Endothelial cell of umbilical vein (primary cell): ENCODE data around the gene PLXDC1. TPM values are rescaled to one million over a fixed set of nuclear protein-coding genes. Genes with fewer than 3 reads are reported as not detected.

Experiments
- BruUV-seq: library from RNA; stranded (reverse); fragments of 400-500 nt; replicated peaks from 2 replicates; lab custom pipeline; 2021; lab: Mats Ljungman, UMichigan
- CTCF ChIA-PET: fragments of 300-600, 350-600 bp; sonication (Branson Sonifier 250); formaldehyde crosslinking; loops from one replicate; lab custom pipeline; 2021; ENCODE audit warnings: antibody characterized with exemption, inconsistent platforms; lab: Charles Lee
- POLR2A ChIA-PET: fragments of 300-600, 350-600 bp; sonication (Branson Sonifier 250); formaldehyde crosslinking; loops from one replicate; lab custom pipeline; 2021; ENCODE audit warnings: antibody characterized with exemption, inconsistent platforms; lab: Charles Lee
- DNase-seq: peaks from one replicate; pipeline ENCODE4 v3.0.0-alpha.2; 2011; ENCODE audit warnings: low read depth, low spot score
- FAIRE-seq: peaks from 2 replicates; lab custom pipeline; 2011; peaks lifted over from hg19 to GRCh38; lab: Jason Lieb, UNC
- H2AFZ ChIP-seq: 2 replicates; pipeline ENCODE4 v1.6.0; 2012; ENCODE audit warnings: low read depth, low read length, control low read depth, inconsistent platforms
- H3K27ac ChIP-seq: 2 replicates; pipeline ENCODE4 v1.5.1; 2011; ENCODE audit warnings: low read depth, mild to moderate bottlenecking, control low read depth, low read length, moderate library complexity; ENCODE audit not compliant: insufficient read depth
- H3K27me3 ChIP-seq, 2 experiments: 2 replicates each; pipeline versions ENCODE4 v1.6.0 to v1.6.1; 2011; ENCODE audit warnings: low read length in 2 of 2, mixed read lengths in 1 of 2; ENCODE audit not compliant: control insufficient read depth in 2 of 2, insufficient read depth in 2 of 2
- H3K36me3 ChIP-seq, 2 experiments: 2 replicates in 1 of 2; 3 replicates in 1 of 2; pipeline ENCODE4 v1.5.1; 2011; ENCODE audit warnings: low read length in 2 of 2, mild to moderate bottlenecking in 1 of 2, moderate library complexity in 1 of 2; ENCODE audit not compliant: control insufficient read depth in 2 of 2, insufficient read depth in 2 of 2; ENCODE audit errors: extremely low read depth in 1 of 2
- H3K4me1 ChIP-seq: 3 replicates; pipeline ENCODE4 v1.5.1; 2011; ENCODE audit warnings: mild to moderate bottlenecking, low read length; ENCODE audit not compliant: control insufficient read depth, insufficient read depth; ENCODE audit errors: extremely low read depth
- H3K4me2 ChIP-seq: 2 replicates; pipeline ENCODE4 v1.6.1; 2011; ENCODE audit warnings: low read length, control low read depth, mixed read lengths; ENCODE audit not compliant: insufficient read depth
- H3K4me3 ChIP-seq, 3 experiments: fragments of 200-600 bp in 1 of 3; sonication (generic), shearing (Covaris generic) in 1 of 3; replicated peaks in 1 of 3; 2 replicates each; pipeline ENCODE4 v1.5.1; 2011 to 2016; ENCODE audit warnings: control low read depth in 3 of 3, low read length in 3 of 3, mild to moderate bottlenecking in 2 of 3, inconsistent platforms in 1 of 3, low read depth in 1 of 3, moderate library complexity in 1 of 3; ENCODE audit not compliant: insufficient read depth in 1 of 3
- H3K79me2 ChIP-seq: 2 replicates; pipeline ENCODE4 v1.6.0; 2012; ENCODE audit warnings: low read length, inconsistent platforms; ENCODE audit not compliant: control insufficient read depth, insufficient read depth
- H3K9ac ChIP-seq: replicated peaks from 2 replicates; pipeline ENCODE3; 2011; ENCODE audit warnings: low read length, control low read depth; ENCODE audit not compliant: insufficient read depth; ENCODE audit errors: extremely low read depth
- H3K9me1 ChIP-seq: replicated peaks from 3 replicates; pipeline ENCODE4 v1.6.0; 2011; ENCODE audit warnings: mild to moderate bottlenecking, low read length; ENCODE audit not compliant: control insufficient read depth, insufficient read depth; ENCODE audit errors: extremely low read depth
- H3K9me3 ChIP-seq: replicated peaks from 2 replicates; pipeline ENCODE4 v1.5.1; 2012; ENCODE audit warnings: low read length, inconsistent platforms; ENCODE audit not compliant: control insufficient read depth, insufficient read depth
- H4K20me1 ChIP-seq: replicated peaks from 2 replicates; pipeline ENCODE3; 2011; ENCODE audit warnings: mild to moderate bottlenecking, low read length; ENCODE audit not compliant: control insufficient read depth, insufficient read depth; ENCODE audit errors: extremely low read depth
- CTCF ChIP-seq, 2 donors: IDR thresholded peaks; 1 replicate in 1 of 2; 2 replicates in 1 of 2; pipeline ENCODE4 v1.5.1; 2011; ENCODE audit warnings: low read length in 2 of 2, mild to moderate bottlenecking in 2 of 2, moderate library complexity in 2 of 2, control low read depth in 1 of 2, inconsistent platforms in 1 of 2, low read depth in 1 of 2; ENCODE audit not compliant: insufficient read depth in 1 of 2; ENCODE audit errors: extremely low read depth in 1 of 2
- EZH2 ChIP-seq: IDR thresholded peaks from 2 replicates; pipeline ENCODE4 v1.6.1; 2012; ENCODE audit warnings: borderline replicate concordance, low read depth, mild to moderate bottlenecking, moderate library complexity, low read length, inconsistent platforms; ENCODE audit not compliant: severe bottlenecking
- FOS ChIP-seq: IDR thresholded peaks from 2 replicates; pipeline ENCODE4 v1.6.1; 2011; ENCODE audit warnings: mild to moderate bottlenecking, low read length, moderate library complexity, borderline replicate concordance; ENCODE audit not compliant: insufficient read depth
- GATA2 ChIP-seq: IDR thresholded peaks from 2 replicates; pipeline ENCODE4 v1.7.0; 2011; ENCODE audit warnings: low read depth, mild to moderate bottlenecking, moderate library complexity, mixed read lengths, low read length; ENCODE audit not compliant: insufficient read length, insufficient read depth
- JUN ChIP-seq: IDR thresholded peaks from 2 replicates; pipeline ENCODE4 v1.6.1; 2011; ENCODE audit warnings: borderline replicate concordance, low read depth; ENCODE audit not compliant: insufficient read length, insufficient read depth
- MAX ChIP-seq: IDR thresholded peaks from 2 replicates; pipeline ENCODE4 v1.6.1; 2011; ENCODE audit not compliant: insufficient read depth, insufficient read length
- MYC ChIP-seq: IDR thresholded peaks from one replicate; pipeline ENCODE4 v1.6.1; 2011; ENCODE audit warnings: mild to moderate bottlenecking, low read depth, low read length
- POLR2A ChIP-seq: IDR thresholded peaks from 2 replicates; pipeline ENCODE4 v1.6.1; 2012; ENCODE audit warnings: low read depth, mild to moderate bottlenecking, control low read depth, low read length
- POLR2AphosphoS5 ChIP-seq: IDR thresholded peaks from 2 replicates; pipeline ENCODE4 v1.6.1; 2012; ENCODE audit warnings: low read depth, mild to moderate bottlenecking, control low read depth, low read length, moderate library complexity; ENCODE audit not compliant: insufficient read depth
- dilution Hi-C: fragments of 300-500 bp; cut with MboI; formaldehyde crosslinking; loops from one replicate; pipeline ENCODE4 v1.15.0; 2019; ENCODE audit warnings: low sequenced_read_pairs; ENCODE audit not compliant: extremely low pct_ligation_motif_present
- intact Hi-C: fragments of 100-400 bp; cut with micrococcal nuclease; formaldehyde crosslinking; loops from one replicate; pipeline ENCODE4 v1.10.0; 2022
- polyA plus RNA-seq, 4 experiments: library from polyadenylated mRNA; depleted of rRNA in 3 of 4; stranded (reverse) in 3 of 4; unstranded in 1 of 4; fragments of >200 nt; gene quantifications; 2 replicates each; pipeline versions ENCODE4 v1.2.1 to v1.2.3, GENCODE V29; 2011 to 2012; ENCODE audit warnings: missing spikeins in 1 of 4
- total RNA-seq: library from RNA; stranded (reverse); gene quantifications from 2 replicates; pipeline ENCODE4 v1.2.3, GENCODE V29; 2021

The PLXDC1 gene
- total and polyA plus RNA-seq, 2 donors (not counting 3 experiments of a cell fraction or from before 2014, with no cell fraction given) = 0.03 TPM; not detected in 1

- dilution Hi-C loops (no loop called here), intact Hi-C loops (loop anchor here (2.0 kb wide), 1 partner anchor 16 kb away; no protein-coding TSS in a partner anchor)
- Histone ChIP-seq H4K20me1 (no peaks in the 10 kb centered on the region), H3K36me3 (peaks cover 7 to 15% of the 10 kb centered on the region in 2 experiments), H3K27me3 (no peaks in the 10 kb centered on the region), H3K27ac (peak overlapping the region; percentile 38), H3K9me3 (no peaks in the 10 kb centered on the region), H3K4me2 (no peak overlapping the region), H3K4me3 (no peak overlapping the region), H3K79me2 (no peaks in the 10 kb centered on the region), H3K9ac (no peak overlapping the region), H3K4me1 (peaks cover 12% of the 10 kb centered on the region), H3K9me1 (no peaks in the 10 kb centered on the region), H2AFZ (no peak overlapping the region)
- POLR2A ChIA-PET = interaction anchor here (2.0 kb wide), 1 partner anchor 21 kb away, joined by 5 read pairs; the partner anchor contains the start of gene RPL19
- BruUV-seq = no TSS peak
- CTCF ChIA-PET = interaction anchor here (0.6 to 11.0 kb wide), 7 partner anchors 9 to 463 kb away, joined by 3 to 130 read pairs (median 5); no protein-coding TSS in a partner anchor
- DNase-seq = peak; percentile 77
- peak; percentile 94 for FAIRE-seq
- TF ChIP-seq POLR2A (no peak), FOS (peak; percentile 53)
Observed at GRCh38 chr17:39178536-39178935, 27.1 kb upstream of the PLXDC1 start.

DNA sequence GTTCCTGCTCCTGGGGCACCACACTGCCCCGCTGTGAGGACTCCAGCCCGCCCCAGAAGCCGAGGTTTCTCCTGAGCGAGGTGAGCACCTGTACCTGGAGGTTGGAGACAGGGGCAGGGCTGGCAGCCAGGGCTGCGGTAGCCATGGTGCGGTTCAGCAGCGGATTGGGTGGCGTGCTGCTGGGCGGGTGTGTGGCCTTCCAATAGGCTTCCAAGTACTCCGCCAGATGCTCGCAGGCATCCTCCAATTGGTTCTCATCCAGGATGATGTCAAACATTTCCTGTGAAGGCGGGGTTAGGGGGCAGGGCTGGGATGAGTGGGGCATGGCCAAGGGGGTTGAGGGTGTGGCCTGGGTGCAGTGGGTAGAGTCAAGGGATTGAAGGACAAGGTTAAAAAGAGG lies 25.8 kb upstream of the PLXDC1 start:
- Histone ChIP-seq H3K9ac (no peak overlapping the region), H2AFZ (no peak overlapping the region), H3K27me3 (no peaks in the 10 kb centered on the region), H3K27ac (no peak overlapping the region), H3K4me1 (peaks cover 12% of the 10 kb centered on the region), H3K36me3 (peaks cover 5 to 8% of the 10 kb centered on the region in 2 experiments), H3K4me2 (no peak overlapping the region), H3K4me3 (no peak overlapping the region), H3K9me1 (no peaks in the 10 kb centered on the region), H3K9me3 (no peaks in the 10 kb centered on the region), H4K20me1 (no peaks in the 10 kb centered on the region), H3K79me2 (no peaks in the 10 kb centered on the region)
- TF ChIP-seq EZH2 (no peak), POLR2AphosphoS5 (no peak), FOS (no peak), CTCF (IDR thresholded peaks at IDR 0.05; ENCODE audit: extremely low read depth in 1 of 2, insufficient read depth in 1 of 2, low read depth in 1 of 2, low read length in 2 of 2) (no peak), MYC (no peak), JUN (no peak), POLR2A (no peak), MAX (no peak), GATA2 (no peak)
- ChIA-PET CTCF (interaction anchor here (2.0 to 11.0 kb wide), 2 partner anchors 13 to 194 kb away, joined by 11 to 130 read pairs; no protein-coding TSS in a partner anchor), POLR2A (no interaction called here)
- dilution Hi-C loops (no loop called here), intact Hi-C loops (no loop called here)
- FAIRE-seq (no peak), DNase-seq (no peak)
- no TSS peak for BruUV-seq
